Left colon (tissue), 2 donors: ENCODE data around the gene CNST. TPM values are rescaled to one million over a fixed set of nuclear protein-coding genes. Genes with fewer than 3 reads are reported as not detected.
"Not testable (repeated sequence)": the region's sequence is repeated elsewhere in the genome, so short reads cannot be mapped to it uniquely, and the experiment has no call there.

Experiments
- ATAC-seq: fragments of 200-7000 bp; cut with Tn5 transposase; one replicate; pipeline ENCODE4 v1.9.1; 2020; ENCODE audit warnings: mild to moderate bottlenecking, moderate library complexity
- DNase-seq, 2 donors: peaks; one replicate each; pipeline ENCODE4 v3.0.0-alpha.2; 2020
- intact Hi-C, 2 donors: fragments of 100-400 bp; cut with DNase I in 1 of 2; cut with micrococcal nuclease in 1 of 2; formaldehyde crosslinking; loops; one replicate each; pipeline versions ENCODE4 v1.11.2 to v1.14.0; 2022; cut with DNase I, micrococcal nuclease
- total RNA-seq, 2 donors: library from RNA; stranded (reverse); fragmentation: NEBNext Ultra II Directional; extraction: Animal tissue kit (Norgen Biotek cat#: 25700); gene quantifications; one replicate each; pipeline ENCODE4 v1.2.1, GENCODE V29; 2021
- donor health status: DM: no; HTN: no; CAD: no.
- donor health status: DM: yes; HTN: yes; CAD: no.

CNST gene
- total RNA-seq, 2 donors from 2014 or later, result 40.2 to 45.0 TPM

DNA sequence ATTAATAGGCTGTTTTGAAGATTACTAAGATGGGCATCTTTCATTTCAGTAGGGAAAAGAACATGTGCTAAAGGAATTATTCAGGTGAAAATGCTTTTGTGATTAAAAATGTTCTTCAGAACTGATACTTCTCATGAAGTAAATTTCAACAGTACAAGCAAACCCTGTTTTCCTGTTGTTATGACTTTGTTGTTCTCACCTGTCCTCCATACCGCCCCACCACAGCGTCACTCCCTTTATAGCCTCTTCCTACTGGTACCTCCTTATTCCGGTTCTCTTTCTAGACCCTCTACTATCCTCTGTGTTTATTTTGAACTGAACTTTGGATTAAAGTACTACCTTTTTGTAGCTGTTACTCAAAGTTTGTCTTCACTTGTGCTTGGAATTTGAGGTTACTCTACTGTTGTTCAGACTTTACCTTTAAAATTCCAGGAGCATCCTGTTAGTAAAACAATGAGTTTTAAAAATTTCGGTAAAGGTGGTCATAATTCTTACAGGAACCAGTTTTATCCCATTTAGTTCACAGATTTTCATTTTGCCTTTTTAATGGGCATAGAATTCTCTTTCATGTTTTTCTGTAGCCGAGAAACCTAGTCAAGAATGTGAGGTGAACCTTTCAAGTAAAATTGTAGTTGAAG lies 10.9 kb downstream of the CNST start:
- intact Hi-C loops, result no loop called here
- no peak for ATAC-seq
- DNase-seq, result no peak

DNA sequence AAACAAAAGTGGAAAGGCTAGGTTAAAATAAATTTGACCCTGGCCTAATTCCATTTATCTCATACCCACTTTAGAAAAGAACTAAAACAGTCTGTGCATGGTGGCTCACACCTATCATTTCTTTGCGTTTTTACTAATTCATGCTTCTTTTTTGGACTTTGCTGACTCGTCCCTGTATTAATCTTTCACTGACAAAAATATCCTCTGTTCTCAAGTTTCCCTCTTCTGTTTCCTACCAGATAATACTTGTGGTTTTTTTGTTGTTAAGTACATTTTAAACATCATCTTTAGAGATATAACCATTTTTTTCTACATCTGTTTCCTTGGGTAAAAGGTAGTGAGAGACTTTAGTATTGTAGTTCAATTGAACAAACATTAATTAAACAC lies 11.5 kb downstream of the CNST start:
- no peak for DNase-seq
- ATAC-seq, result no peak
- intact Hi-C loops, result no loop called here

DNA sequence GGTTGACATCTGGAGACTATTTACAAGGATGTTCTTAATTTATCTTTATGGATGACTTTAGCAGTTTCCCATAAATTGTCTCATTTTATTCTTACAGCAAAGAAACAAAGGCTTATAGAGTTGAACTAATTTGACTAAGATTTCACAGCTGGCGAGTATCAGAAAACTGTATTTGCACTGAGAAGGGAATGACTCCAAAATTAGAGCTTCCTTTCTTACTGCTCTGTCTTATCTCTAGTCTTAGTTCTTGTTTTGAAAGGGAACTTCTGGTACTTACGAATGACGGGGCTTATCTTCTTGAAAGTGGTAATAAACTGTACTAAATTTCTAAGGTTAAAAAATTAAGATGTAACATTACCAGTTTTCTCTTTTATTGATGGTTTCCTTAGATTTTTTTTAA lies 13.6 kb downstream of the CNST start:
- ATAC-seq, result no peak
- no peak for DNase-seq
- intact Hi-C loops, result no loop called here

DNA sequence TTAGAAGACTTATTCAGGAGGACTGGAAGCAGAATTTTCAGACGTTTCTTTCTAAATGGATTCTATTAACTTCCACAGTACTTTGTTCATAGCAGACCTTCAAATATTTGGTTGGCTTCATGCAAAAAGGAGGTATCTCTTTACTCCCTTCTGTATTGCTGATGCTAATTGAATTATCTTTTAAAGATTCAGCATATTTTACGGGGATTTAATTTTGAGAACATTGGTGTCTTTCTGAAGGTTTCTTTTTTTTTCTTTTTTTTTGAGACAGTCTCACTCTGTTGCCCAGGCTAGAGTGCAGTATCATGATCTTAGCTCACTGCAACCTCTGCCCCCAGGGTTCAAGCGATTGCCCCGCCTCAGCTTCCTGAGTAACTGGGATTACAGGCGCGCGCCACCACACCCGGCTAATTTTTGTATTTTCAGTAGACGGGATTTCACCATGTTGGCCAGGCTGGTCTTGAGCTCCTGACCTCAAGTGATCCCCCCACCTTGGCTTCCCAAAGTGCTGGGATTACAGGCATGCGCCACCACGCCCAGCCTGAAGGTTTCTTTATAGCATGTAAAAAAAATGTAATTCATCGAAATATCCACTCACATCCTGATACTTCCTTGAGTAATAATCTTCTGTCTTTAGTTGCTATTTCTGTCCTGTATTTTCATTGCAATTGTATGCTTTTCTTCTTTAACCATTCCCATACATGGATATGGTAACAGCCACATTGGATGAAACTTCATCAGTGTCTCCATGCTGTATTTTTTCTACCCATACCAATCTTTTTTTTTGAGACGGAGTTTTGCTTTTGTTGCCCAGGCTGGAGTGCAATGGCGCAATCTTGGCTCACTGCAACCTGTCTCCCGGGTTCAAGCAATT lies 14.5 kb downstream of the CNST start:
- DNase-seq, result no peak
- intact Hi-C loops, result no loop called here
- no peak for ATAC-seq

DNA sequence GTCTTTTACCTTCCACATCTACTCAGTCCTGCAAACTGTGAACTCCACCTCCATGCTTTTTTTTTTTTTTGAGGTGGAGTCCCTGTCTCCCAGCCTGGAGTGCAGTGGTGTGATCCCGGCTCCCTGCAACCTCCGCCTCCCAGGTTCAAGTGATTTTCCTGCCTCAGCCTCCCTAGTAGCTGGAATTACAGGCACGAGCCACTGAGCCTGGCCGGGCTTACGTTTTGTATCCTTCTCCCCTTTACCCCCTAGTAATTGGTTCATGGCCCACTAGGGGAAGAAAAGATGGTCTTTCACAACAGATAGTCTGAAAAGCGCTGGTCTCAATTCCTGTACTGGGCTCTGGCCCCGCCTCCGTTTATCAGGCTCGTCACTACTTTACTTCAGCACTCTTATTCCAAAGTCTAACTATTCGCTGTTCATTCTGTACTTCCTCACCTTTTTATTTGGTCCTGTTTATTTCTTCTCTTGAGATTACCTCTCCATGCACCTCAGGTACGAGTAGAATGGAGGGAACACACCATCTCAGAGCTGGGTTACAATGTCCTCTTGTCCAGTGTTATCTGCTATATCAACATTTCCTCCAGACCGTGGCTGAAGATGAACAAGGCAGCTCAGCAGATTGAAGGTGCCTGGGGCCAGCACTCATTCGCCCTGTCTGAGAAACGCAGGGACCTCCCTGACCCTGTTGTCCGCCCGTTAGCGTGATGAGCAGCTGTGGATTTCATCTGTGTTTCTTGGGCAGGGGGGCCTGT lies 16.2 kb downstream of the CNST start:
- ATAC-seq (peak; percentile 87), DNase-seq (peak; percentile 63 to 80)
- intact Hi-C loops, result no loop called here

DNA sequence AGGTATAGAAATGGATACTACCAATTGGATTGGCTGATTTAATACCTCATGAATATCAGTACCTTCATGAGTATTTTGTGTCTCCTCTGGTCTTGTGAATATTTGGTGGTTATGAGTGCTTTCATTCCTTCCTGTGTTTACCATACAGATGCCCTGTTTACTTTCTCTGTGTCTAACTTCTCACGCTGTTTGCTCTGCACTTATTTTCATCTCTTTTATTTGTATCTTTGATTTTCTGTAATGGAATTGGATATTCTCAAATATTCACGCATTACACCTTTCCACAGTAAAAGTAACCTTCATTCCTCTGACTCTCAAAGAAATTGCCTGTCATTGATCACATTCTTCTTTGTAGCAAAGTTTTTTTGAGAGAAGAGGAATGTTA lies 16.8 kb downstream of the CNST start:
- intact Hi-C loops, result no loop called here
- no peak for ATAC-seq
- no peak for DNase-seq

DNA sequence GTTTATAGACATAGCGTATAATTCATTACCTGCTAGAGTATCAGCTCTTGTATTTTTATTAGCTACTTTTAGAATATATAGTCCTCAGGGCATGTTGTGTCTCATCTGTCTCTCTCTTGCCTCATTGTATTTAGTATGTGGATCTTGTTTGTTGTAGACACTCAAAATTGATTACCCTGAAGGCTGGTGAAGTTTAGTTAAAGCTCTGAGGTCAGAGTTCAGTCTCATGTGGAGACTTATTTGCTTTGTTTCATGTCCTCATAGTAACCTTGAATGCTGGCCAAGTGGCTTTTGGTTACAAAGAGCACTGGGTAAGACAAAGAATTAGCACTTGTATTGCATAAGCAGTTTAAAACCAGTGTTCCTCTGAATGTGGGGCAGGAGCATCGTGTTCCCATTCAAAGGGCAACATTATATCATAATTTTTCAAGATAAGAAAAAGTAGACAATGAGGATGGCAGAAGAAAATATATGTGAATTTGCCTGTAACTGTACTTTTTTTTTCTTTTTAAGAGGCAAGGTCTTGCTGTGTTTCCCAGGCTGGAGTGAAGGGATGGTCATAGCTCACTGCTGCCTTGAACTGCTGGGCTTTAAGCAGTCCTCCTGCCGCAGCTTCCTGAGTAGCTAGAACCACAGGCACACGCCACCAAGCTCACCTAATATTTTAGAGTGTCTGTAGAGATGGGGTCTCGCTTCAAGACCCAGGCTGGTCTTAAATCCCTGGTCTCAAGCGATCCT lies 17.4 kb downstream of the CNST start:
- DNase-seq, result peak; percentile 44 to 68
- peak; percentile 71 for ATAC-seq
- intact Hi-C loops, result no loop called here

DNA sequence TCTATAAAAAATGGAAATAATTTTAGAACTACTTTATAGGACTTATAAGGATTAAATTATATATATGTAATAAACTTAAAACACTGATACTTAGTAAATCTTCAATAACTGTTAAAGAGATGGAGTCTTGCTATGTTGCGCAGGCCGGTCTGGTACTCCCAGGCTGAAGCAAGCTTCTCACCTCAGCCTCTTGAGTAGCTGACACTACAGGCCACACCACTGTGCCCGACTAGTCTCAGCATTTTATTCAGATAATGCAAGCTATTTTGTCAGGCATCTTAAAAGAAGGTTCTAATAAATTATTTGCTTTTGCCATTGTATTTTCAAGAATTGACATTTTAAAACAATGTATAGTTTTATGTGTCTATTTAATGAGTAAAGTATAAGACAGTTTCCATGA lies 20.8 kb downstream of the CNST start:
- no peak for ATAC-seq

DNA sequence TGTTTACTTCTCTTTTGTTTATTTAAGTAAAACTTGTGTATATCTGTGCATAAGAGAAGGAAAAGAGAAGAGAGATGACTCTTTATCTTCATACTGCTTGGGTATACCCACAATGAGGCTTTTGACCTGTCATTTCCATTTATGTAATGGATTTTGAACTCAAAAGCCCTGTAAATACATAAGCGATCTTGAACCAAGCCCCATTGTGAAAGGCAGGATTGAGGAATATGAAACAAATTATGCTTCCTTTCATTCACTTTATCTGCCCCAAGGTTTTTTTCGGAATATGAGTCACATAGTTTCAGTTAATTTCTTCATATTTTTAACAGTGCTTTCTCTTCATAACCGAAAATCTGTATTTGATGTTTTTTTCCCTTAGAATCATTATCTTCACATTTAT lies 21.4 kb downstream of the CNST start:
- DNase-seq (no peak), ATAC-seq (peak; percentile 36)
- intact Hi-C loops, result no loop called here

More for the DNA sequence above, 20.8 kb downstream of the CNST start:
- no peak for DNase-seq
- intact Hi-C loops, result no loop called here

DNA sequence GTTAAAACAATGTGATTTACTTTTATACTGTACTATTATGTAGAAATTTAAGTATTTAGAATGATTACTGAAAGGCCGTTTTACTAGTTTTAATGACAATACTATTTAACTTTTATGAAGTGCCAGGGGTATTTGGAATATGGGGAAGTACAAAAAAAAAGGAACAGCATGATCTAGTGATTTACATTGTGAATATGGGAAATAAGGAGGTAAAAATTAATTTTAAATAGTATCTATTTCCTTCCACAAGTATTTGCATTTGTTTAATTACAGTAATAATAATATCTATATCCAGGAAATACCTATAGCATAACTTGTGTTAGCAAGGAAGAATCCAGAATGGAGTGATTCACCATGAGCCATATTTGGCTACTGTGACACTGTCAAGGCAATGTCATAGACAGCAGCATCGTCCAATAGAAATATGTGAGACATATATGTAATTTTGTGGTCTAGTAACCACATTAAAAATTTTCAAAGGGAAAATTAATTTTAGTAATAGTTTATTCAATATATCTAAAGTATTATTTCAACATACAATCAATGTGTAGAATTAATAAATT lies 22.0 kb downstream of the CNST start:
- ATAC-seq (no peak), DNase-seq (no peak)
- intact Hi-C loops, result no loop called here

DNA sequence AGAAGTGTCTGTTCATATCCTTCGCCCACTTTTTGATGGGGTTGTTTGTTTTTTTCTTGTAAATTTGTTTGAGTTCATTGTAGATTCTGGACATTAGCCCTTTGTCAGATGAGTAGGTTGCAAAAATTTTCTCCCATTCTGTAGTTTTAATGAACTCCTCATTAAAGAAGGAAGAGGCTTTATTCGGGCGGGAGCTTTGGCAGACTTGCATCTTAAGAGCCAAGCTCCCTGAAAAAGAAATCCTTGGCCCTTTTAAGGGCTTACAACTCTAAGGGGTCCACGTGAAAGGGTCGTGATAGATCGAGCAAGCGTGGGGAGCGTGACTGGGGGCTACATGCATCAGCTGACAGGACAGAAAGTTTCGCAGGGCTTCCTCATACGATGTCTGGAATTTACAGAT lies 23.7 kb downstream of the CNST start:
- ATAC-seq, DNase-seq, intact Hi-C loops: not testable (repeated sequence)

DNA sequence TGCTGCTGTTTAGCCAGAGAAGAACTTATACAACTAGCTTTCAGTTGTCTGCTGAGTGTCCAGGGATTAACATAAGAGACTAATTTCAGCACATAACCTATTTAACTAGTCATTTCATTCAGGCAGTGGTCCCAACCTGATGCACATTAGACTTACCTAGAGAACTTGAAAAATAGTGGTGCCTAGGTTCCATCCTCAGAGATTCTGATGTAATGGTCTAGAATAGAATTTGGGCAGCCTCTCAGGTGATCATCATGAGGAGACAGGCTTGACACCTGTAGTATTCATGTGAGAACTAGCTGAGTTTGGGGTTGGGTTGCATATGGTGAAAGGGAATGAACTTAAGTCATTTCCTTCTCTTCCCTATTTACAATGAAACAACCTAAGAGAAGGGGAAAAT lies 24.8 kb downstream of the CNST start:
- DNase-seq (no peak), ATAC-seq (no peak)
- intact Hi-C loops, result no loop called here

DNA sequence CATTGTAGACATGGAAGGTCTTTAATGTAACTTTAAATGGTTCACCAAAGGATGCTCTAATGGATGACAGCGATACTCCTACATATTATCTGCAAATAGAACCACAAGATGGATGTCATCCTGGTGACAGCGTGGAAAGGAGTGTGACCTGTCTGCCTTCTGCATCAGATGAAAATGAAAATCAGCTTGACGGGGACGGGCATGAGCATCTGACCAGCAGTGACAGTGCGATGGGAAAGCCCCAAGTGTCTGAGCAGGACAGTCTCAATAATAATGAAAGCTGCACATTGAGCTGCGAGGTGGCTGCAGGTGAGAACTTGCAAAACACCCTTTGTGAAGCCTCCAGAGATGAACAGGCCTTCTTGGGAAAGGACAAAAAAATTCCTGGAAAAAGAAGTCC lies 25.2 kb downstream of the CNST start:
- intact Hi-C loops, result no loop called here
- ATAC-seq, result peak; percentile 19
- no peak for DNase-seq

DNA sequence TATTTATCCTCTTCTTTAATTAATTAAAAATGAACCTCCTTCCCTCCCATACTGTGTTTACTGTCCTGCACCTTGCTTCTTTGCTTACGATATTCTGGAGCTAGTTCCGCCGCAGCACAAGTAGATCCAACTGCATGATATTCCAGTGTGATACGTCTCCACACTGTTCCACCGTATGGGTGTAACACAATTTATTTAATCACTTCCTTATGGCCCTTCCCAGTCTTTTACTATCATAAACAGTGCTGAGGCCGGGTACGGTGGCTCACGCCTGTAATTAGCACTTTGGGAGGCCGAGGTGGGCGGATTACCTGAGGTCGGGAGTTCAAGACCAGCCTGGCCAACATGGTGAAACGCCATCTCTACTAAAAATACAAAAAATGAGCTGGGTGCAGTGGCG lies 25.7 kb downstream of the CNST start:
- DNase-seq (peak; percentile 65 to 68), ATAC-seq (peak; percentile 95)
- intact Hi-C loops, result no loop called here

DNA sequence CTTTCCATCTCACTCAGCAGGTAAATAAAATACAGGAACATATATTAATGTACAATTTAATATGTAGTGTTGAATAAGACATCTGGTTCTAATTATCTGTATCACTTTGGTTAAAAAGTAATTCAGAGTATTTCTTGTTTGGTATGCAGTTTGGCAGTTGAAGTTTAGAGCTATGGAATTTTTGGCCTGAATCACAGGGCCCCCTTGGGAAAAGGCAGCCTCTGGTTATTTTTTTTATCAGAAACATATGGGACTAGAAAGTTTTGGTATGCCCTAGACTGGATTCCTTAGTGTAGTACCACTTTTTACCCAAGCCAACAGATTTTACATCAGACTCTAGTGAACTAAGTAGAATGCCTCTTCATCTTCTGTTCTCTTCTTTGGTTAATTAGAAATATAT lies 26.4 kb downstream of the CNST start:
- no peak for ATAC-seq
- intact Hi-C loops, result no loop called here
- no peak for DNase-seq

DNA sequence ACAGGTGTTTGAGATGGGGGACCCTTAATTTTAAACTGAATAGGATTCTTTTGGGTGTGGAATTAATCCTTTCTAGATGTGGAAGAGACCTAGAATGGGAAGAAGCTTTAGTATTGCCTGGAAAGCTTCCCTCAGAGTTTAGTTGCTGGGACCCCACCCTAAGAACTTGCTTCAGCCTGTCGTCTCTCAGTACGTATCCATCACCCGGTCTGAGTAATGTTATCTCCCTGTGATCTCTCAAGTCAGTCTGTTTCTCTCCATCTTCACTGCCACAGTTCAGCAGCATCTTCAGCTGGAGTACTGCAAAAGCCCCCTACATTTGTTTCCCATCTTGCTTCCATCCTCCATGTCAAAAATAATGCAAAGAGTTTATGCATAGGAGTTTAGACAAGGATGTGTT lies 28.9 kb downstream of the CNST start:
- DNase-seq, result no peak
- intact Hi-C loops, result no loop called here
- ATAC-seq, result no peak

DNA sequence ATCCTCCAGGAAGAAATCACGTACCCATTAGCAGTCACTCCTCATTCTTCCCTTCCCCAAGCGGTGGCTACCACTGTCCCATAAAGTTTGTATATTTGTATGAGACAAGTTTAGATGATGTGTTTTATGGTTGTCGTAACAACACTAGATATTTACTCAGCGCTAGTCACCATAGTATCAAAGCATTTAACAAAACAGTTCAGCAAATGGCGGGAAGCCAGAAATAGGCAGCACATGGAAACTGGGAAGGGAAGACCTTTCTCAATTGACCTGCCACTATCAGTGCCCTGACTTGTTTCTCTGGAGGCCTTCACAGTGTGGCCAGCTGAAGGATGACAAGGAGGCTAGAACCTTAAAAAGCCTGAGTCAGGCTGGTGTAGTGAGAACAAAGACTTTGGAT lies 31.1 kb downstream of the CNST start:
- DNase-seq, result peak; percentile 75 to 87
- intact Hi-C loops, result no loop called here

DNA sequence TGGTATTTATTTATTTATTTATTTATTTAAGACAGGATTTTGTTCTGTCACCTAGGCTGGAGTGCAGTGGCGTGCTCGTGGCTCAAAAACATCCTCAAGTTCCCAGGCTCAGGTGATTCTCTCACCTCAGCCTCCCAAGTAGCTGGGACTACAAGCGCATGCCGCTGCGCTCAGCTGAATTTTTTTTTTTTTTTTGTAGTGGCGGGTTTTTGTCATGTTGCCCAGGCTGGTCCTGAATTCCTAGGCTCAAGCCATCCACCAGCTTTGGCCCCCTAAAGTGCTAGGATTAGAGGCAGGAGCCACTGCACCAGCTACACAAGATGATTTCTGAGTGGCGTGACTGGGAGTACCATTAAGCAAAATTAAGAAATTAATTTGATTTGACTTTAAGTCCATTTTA lies 31.7 kb downstream of the CNST start:
- intact Hi-C loops, result no loop called here
- DNase-seq (no peak), ATAC-seq (no peak)

More for the DNA sequence above, 31.1 kb downstream of the CNST start:
- peak; percentile 90 for ATAC-seq

DNA sequence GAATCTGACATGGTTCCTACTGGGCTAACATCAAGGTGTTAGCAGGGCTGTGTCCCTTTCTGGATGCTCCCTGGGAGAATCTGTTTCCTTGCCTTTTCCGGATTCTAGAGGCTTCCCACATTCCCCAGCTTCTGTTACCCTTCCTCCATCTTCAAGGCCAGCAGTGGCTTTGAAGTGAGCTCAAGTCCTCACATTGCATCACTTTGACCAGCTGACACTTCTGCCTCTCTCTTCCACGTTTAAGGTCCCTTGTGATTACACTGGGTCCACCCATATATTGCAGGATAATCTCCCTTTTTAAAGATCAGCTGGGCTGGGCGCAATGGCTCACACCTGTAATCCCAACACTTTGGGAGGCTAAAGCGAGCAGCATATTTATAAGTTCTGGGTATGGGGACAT lies 33.1 kb downstream of the CNST start:
- ATAC-seq (peak; percentile 29), DNase-seq (no peak)
- intact Hi-C loops, result no loop called here
